GOT3 (cell line): ENCODE measurements around the gene SLC44A1.

Experiments
- DNase-seq: peaks from one replicate; lab custom pipeline; 2025; ENCODE audit warnings: mixed read lengths; lab: John Stamatoyannopoulos, UW

The SLC44A1 gene

DNA sequence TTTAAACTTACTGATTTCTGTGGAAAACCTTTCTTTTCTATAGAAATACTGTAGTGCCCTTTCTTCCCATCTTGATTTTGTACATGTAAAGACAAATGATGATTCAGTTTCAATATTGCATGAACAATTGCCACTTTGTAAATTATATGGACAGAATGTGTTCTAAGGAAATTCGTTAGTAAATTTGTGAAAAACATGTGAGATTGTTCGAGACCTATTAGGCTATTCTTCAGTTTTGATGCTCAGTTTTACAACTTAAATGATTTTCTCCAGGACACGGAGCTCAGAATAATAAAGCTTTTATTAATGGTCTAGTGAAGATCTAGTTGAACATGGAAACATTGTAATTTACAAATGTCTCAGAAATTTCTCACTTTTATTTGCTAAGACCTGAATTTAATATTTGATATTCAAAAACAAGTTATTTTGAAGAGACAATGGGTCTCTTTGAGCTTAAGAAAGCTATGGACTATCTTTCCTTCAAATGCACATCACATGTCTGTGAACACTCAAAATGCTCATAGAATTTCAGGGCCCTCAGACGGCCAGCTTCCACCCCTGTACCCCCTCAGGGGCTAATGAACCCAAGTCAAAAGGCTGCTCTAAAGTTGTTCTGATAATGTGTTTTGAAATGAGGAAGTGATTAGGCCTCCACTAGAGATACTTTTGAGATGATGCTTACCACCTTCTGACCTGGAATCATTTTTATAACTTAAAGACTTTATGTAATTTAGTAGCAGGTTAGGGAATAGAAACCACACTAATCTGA is 149.3 kb downstream of the SLC44A1 start:
- DNase-seq, result no peak

- no peak for DNase-seq
Observed at GRCh38 chr9:105396441-105396840, 152.0 kb downstream of the SLC44A1 start.

DNA sequence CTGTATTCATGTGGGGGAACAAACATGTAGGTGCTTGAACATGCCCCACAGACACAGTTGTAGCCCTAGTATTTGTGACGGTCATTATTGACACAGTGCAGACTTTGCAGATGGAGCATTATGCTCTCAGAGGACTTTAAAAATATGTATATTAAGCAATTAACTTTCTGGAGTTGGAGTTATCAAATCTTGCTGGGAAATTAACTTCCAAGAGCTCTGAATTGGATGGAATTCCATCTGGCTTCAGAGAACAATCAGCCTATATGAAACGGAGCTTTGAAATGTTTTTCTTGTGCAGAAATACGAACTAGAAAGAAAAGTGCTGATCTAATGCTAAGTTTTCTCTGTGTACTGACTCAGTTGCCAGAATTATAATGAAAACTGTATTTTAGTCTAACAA is 152.4 kb downstream of the SLC44A1 start:
- no peak for DNase-seq

- no peak for DNase-seq
Observed at GRCh38 chr9:105399117-105399516, 154.7 kb downstream of the SLC44A1 start.

GRCh38 chr9:105401651-105402050 is 157.2 kb downstream of the SLC44A1 start:
- no peak for DNase-seq

- DNase-seq, result no peak
Observed at GRCh38 chr9:105403552-105404248, 159.2 kb downstream of the SLC44A1 start.

GRCh38 chr9:105405514-105406131 is 161.2 kb downstream of the SLC44A1 start:
- no peak for DNase-seq

DNA sequence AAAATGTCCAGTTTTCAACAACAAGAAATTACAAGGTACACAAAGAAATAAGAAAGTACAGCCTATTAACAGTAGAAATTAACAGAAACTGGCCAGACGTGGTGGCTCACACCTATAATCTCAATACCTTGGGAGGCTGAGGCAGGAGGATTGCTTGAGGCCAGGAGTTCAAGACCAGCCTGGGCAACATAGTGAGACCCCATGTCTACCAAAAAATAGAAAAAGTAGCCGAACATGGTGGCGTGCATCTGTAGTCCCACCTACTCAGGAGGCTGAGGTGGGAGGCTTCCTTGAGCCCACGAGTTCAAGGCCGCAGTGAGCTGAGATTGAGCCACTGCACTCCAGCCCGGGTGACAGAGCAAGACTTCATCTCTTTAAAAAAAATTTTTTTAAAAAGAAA is 161.9 kb downstream of the SLC44A1 start:
- no peak for DNase-seq

- DNase-seq, result no peak
Observed at GRCh38 chr9:105413525-105413924, 169.1 kb downstream of the SLC44A1 start.

- DNase-seq, result no peak
Observed at GRCh38 chr9:105414947-105415661, 170.7 kb downstream of the SLC44A1 start.

DNA sequence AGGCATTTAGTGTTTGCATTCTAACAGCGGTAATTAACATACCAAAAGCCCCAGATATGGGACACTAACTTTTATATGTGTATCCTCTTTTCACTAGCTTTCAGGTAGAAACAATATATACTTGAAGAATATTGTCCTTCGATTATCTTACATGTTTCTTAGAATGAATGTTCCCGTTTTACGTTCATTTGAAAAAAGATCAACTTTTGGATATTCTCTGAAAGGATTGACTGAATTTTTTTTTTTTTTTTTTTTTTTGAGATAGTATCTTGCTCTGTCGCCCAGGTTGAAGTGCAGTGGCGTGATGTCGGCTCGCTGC is 171.2 kb downstream of the SLC44A1 start:
- no peak for DNase-seq

GRCh38 chr9:105416840-105417239 is 172.4 kb downstream of the SLC44A1 start:
- no peak for DNase-seq

- no peak for DNase-seq
Observed at GRCh38 chr9:105418588-105419500, 174.4 kb downstream of the SLC44A1 start.

- no peak for DNase-seq
Observed at GRCh38 chr9:105419816-105420597, 175.6 kb downstream of the SLC44A1 start.

DNA sequence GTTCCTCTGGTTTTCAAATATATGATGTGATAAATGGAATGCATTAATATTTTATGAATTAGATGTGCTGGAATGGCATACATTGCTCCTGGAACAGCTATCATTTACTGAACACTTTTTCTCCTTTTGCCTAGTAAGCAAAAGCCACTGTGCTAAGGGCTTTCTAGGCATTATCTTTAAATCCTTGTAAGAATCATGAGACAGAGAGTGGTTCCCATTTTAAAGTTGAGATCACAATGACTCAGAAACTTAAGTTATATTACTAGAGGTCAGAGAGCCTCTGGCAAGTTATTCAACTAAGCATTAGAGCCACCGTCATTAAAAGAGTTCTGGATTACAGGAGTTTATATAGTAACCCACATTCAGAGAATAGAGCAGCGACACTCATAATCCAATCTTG is 176.7 kb downstream of the SLC44A1 start:
- no peak for DNase-seq

DNA sequence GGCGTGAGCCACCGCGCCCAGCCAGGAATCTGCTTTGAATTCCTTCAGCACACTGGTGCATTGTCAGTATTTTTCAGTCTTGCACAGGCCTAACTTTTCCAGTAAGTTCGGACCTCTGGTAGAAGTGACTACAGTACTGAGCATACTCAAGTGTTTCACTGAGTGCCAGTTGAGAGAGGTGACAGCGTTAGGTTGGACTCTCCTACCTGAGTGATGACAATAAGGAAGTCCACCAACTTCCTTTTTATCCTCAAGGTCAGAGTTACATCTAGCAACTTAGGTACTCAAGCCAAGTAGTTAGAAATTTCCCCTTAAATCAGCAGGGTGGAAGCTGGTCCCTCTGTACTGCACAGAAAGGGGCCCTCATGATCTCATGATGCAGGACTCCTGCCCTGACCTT is 177.4 kb downstream of the SLC44A1 start:
- no peak for DNase-seq

DNA sequence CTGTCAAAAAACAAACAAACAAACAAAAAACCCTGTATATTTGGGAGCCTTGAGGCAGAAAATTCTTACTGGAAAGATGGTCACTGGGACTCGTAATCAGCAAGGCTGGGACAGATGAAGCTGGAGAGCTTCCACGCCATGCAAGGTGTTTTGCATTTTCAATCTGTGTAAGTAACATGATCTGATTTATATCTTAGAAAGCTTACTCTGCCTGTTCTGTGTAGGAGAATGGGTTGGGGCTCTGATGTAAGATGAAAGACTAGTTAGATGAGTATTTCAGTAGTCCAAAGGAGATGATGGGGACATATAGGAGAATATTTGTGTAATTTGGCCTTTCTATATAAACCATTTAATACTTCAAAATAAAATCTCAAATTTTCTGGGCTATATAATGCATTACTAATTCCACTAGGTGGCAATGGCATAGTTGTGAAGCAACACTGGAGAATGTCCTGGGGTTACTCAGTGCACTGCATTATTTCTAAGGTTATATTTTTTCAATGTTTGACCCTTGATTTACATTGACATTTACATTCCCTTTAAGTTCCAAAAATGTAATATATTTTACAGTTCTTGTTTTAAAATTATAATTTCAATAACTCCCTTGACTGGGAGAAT is 181.5 kb downstream of the SLC44A1 start:
- DNase-seq, result no peak

DNA sequence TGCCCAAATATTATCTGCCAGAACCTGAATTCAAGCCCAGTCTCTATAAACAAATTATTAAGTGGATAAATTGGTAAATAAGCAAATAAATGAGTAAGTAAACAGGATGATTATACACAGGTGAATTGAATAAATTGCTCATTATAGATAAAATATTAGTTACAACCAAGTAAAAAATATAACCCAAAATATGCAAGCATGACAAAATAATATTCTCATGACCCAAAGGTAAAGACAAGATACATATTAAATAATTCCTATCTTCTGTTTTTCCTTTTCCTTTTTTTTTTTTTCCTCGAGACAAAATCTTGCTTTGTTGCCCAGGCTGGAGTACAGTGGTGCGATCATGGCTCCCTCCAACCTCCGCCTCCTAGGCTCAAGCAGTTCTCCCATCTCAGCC is 182.2 kb downstream of the SLC44A1 start:
- DNase-seq, result no peak

GRCh38 chr9:105431424-105432246 is 187.2 kb downstream of the SLC44A1 start:
- no peak for DNase-seq
